IPS-15b (cell line): ENCODE measurements around the gene PTPN14.

Source experiments
- H3K27me3 ChIP-seq: one replicate; pipeline ENCODE4 v1.6.1; 2013; ENCODE audit warnings: low read length; ENCODE audit not compliant: control insufficient read depth, insufficient read depth
- H3K36me3 ChIP-seq: one replicate; pipeline ENCODE4 v1.6.1; 2013; ENCODE audit warnings: low read length; ENCODE audit not compliant: control insufficient read depth, insufficient read depth
- H3K4me1 ChIP-seq: one replicate; pipeline ENCODE4 v1.6.1; 2013; ENCODE audit warnings: mild to moderate bottlenecking, low read length; ENCODE audit not compliant: control insufficient read depth, insufficient read depth
- H3K4me3 ChIP-seq: one replicate; pipeline ENCODE4 v1.5.1; 2013; ENCODE audit warnings: low read depth, low read length
- H3K9ac ChIP-seq: one replicate; pipeline ENCODE4 v1.6.1; 2013; ENCODE audit warnings: low read depth, mild to moderate bottlenecking, low read length
- H3K9me3 ChIP-seq: one replicate; pipeline ENCODE4 v1.6.1; 2013; ENCODE audit warnings: mild to moderate bottlenecking, low read length; ENCODE audit not compliant: control insufficient read depth, insufficient read depth

The PTPN14 gene

DNA sequence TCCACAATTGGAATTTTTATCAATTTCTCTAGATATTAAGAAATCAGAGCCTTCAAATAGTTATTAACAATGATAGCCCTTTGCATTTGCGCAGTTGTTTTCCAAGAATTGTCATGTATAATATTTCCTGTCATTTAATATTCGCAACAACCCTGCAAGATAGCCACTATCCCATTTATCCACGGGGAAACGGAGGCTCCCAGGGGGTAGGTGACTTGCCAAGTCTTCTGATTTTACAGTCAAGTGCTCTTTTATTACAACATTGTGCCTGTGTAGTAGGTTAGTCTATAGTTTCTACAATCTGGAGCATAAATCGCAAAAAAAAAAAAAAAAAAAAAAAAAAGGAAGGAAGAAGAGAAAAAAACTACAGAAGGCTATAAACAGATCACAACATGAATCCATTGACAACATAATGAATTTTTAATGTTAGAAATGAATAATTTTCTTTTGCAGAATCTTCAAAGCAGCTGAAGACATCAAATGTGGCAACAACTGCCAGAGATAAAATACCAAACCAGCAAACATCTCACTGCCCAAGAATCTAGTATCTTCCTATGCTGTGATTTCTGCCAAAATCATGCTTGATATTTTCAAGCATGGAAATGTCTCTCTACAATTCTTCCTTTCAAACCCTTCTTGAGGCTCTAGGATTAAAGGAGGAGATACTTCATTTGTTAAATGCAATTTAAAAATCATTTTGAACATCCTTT is 125.5 kb downstream of the PTPN14 start:
- Histone ChIP-seq H3K9me3 (no peaks in the 10 kb centered on the region), H3K4me3 (no peak overlapping the region), H3K36me3 (no peaks in the 10 kb centered on the region), H3K27me3 (no peaks in the 10 kb centered on the region), H3K9ac (no peak overlapping the region), H3K4me1 (peaks cover 7% of the 10 kb centered on the region)

GRCh38 chr1:214425101-214425500 is 126.3 kb downstream of the PTPN14 start:
- Histone ChIP-seq H3K4me3 (no peak overlapping the region), H3K9ac (no peak overlapping the region), H3K27me3 (no peaks in the 10 kb centered on the region), H3K4me1 (peaks cover 7% of the 10 kb centered on the region), H3K9me3 (no peaks in the 10 kb centered on the region), H3K36me3 (no peaks in the 10 kb centered on the region)

GRCh38 chr1:214423045-214423444 is 128.4 kb downstream of the PTPN14 start:
- no peak overlapping the region for H3K9ac ChIP-seq
- no peak overlapping the region for H3K4me3 ChIP-seq
- no peaks in the 10 kb centered on the region for H3K36me3 ChIP-seq
- no peaks in the 10 kb centered on the region for H3K9me3 ChIP-seq
- no peaks in the 10 kb centered on the region for H3K27me3 ChIP-seq
- H3K4me1 ChIP-seq = peaks cover 9% of the 10 kb centered on the region

GRCh38 chr1:214422137-214422671 is 129.2 kb downstream of the PTPN14 start:
- Histone ChIP-seq H3K9me3 (no peaks in the 10 kb centered on the region), H3K27me3 (no peaks in the 10 kb centered on the region), H3K36me3 (no peaks in the 10 kb centered on the region), H3K4me3 (no peak overlapping the region), H3K9ac (no peak overlapping the region), H3K4me1 (peaks cover 6% of the 10 kb centered on the region)

GRCh38 chr1:214420833-214421232 is 130.6 kb downstream of the PTPN14 start:
- Histone ChIP-seq H3K9me3 (no peaks in the 10 kb centered on the region), H3K27me3 (no peaks in the 10 kb centered on the region), H3K4me3 (no peak overlapping the region), H3K36me3 (no peaks in the 10 kb centered on the region), H3K4me1 (peaks cover 6% of the 10 kb centered on the region), H3K9ac (no peak overlapping the region)

DNA sequence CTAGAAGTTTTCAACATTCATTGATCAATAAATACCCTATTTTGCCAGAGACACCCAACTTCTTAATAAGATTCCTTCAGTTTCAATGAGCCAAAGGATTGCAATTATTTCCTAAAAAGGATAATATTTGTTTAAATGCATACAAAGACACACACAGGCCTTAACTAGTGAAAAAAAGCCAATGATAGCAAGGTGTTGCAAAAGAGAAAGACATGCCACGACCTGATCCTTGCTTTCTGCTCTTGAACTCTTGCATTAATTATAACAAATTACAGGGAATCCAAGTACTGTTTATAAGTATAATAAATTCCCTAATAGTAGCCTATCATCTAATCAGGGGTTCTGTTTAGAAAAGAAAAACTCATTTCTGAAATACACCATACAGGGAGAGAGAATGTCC is 131.1 kb downstream of the PTPN14 start:
- no peaks in the 10 kb centered on the region for H3K27me3 ChIP-seq
- no peak overlapping the region for H3K4me3 ChIP-seq
- H3K36me3 ChIP-seq = no peaks in the 10 kb centered on the region
- no peak overlapping the region for H3K9ac ChIP-seq
- H3K4me1 ChIP-seq = peaks cover 6% of the 10 kb centered on the region
- H3K9me3 ChIP-seq = no peaks in the 10 kb centered on the region

- H3K27me3 ChIP-seq = no peaks in the 10 kb centered on the region
- no peaks in the 10 kb centered on the region for H3K9me3 ChIP-seq
- no peaks in the 10 kb centered on the region for H3K36me3 ChIP-seq
- H3K9ac ChIP-seq = no peak overlapping the region
- peaks cover 6% of the 10 kb centered on the region for H3K4me1 ChIP-seq
- H3K4me3 ChIP-seq = no peak overlapping the region
Observed at GRCh38 chr1:214419650-214420049, 131.8 kb downstream of the PTPN14 start.

DNA sequence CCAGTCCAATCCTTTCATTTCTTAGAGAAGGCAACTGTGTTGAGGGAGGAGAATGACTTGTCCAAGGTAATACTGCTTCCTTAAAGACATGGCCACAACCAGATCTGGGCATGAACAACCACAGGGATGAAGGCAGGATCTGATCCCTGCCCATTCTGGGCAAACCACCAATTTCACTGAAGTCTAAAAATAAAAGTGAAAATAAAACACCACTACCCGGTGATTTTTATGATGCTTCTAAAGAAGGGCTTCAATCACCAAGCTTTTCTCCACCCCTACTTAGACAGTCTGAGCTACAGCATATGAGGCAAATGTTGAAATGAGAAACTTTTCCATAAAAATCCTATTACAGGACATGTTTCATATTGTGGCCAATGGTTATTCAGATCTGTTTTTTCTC is 133.0 kb downstream of the PTPN14 start:
- Histone ChIP-seq H3K4me3 (no peak overlapping the region), H3K27me3 (no peaks in the 10 kb centered on the region), H3K9me3 (no peaks in the 10 kb centered on the region), H3K4me1 (peaks cover 6% of the 10 kb centered on the region), H3K36me3 (no peaks in the 10 kb centered on the region), H3K9ac (no peak overlapping the region)

DNA sequence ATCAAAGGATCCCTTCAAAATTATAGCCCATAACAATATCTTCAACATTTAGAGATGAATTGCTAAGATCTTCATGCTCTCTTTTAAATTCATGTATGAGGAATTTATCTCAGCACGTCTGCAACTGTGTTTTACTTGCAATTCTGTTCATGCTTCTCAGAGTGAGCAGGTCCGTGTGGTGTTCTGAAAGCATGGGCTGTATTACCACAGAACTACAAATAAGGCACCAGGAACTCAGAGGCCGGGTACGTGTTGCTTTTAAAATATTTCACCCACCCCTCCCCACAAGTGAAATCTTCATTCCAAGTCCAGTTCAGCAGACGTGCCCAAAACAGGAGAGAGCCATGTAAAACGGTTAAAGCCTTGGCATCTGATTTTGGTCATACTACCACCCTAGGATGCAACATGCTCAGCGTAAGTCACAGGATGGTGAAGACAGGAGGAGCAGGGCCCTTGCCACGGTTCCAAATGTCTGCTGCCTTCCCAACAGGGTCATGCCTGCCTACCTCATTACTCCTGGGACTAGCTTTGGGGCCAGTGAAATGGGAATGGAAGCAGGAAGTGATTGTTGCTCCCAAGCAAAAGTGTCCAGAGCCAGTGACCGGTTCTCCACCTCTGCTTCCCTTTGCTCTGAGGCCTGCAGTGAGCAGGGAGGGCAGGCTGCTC is 133.7 kb downstream of the PTPN14 start:
- H3K27me3 ChIP-seq = no peaks in the 10 kb centered on the region
- H3K9me3 ChIP-seq = no peaks in the 10 kb centered on the region
- H3K9ac ChIP-seq = no peak overlapping the region
- no peaks in the 10 kb centered on the region for H3K36me3 ChIP-seq
- peaks cover 5% of the 10 kb centered on the region for H3K4me1 ChIP-seq
- no peak overlapping the region for H3K4me3 ChIP-seq

GRCh38 chr1:214416858-214417257 is 134.5 kb downstream of the PTPN14 start:
- Histone ChIP-seq H3K4me3 (no peak overlapping the region), H3K9me3 (no peaks in the 10 kb centered on the region), H3K4me1 (peaks cover 3% of the 10 kb centered on the region), H3K9ac (no peak overlapping the region), H3K27me3 (no peaks in the 10 kb centered on the region), H3K36me3 (no peaks in the 10 kb centered on the region)

- Histone ChIP-seq H3K4me1 (peaks cover 3% of the 10 kb centered on the region), H3K36me3 (no peaks in the 10 kb centered on the region), H3K9me3 (no peaks in the 10 kb centered on the region), H3K4me3 (no peak overlapping the region), H3K9ac (no peak overlapping the region), H3K27me3 (no peaks in the 10 kb centered on the region)
Observed at GRCh38 chr1:214416417-214416816, 135.0 kb downstream of the PTPN14 start.

GRCh38 chr1:214415131-214415530 is 136.3 kb downstream of the PTPN14 start:
- Histone ChIP-seq H3K36me3 (no peaks in the 10 kb centered on the region), H3K27me3 (no peaks in the 10 kb centered on the region), H3K4me3 (no peak overlapping the region), H3K9ac (no peak overlapping the region), H3K4me1 (peaks cover 3% of the 10 kb centered on the region), H3K9me3 (no peaks in the 10 kb centered on the region)
